GM21528 (cell line): ENCODE measurements around the gene TNKS1BP1.

Experiments
- ATAC-seq: cut with Tn5 transposase; IDR thresholded peaks from one replicate; pipeline ENCODE4 v1.9.1; 2021; ENCODE audit warnings: mild to moderate bottlenecking, moderate library complexity; ENCODE audit not compliant: unreplicated experiment, low FRiP score

TNKS1BP1 gene

GRCh38 chr11:57263351-57263750, 61.4 kb downstream of the TNKS1BP1 start:
- no peak for ATAC-seq

GRCh38 chr11:57262157-57262556, 62.6 kb downstream of the TNKS1BP1 start:
- ATAC-seq: no peak

GRCh38 chr11:57260937-57261783, 63.6 kb downstream of the TNKS1BP1 start:
- ATAC-seq: no peak

- ATAC-seq: no peak
Observed at GRCh38 chr11:57256119-57256518, 68.6 kb downstream of the TNKS1BP1 start.

GRCh38 chr11:57255618-57256017, 69.1 kb downstream of the TNKS1BP1 start:
- no peak for ATAC-seq

GRCh38 chr11:57254631-57255030, 70.1 kb downstream of the TNKS1BP1 start:
- no peak for ATAC-seq

GRCh38 chr11:57251491-57252104, 73.2 kb downstream of the TNKS1BP1 start:
- ATAC-seq: no peak

GRCh38 chr11:57251037-57251436, 73.7 kb downstream of the TNKS1BP1 start:
- no peak for ATAC-seq
